CD14-positive monocyte (primary cell): ENCODE results near the gene TMEM120B. TPM values are rescaled to one million over a fixed set of nuclear protein-coding genes. Genes with fewer than 3 reads are reported as not detected.

ENCODE experiments used
- DNase-seq, 3 donors: peaks; one replicate each; pipeline ENCODE4 v3.0.0-alpha.2; 2011 to 2022
- H2AFZ ChIP-seq: 2 replicates; pipeline ENCODE4 v1.6.0; 2012; ENCODE audit warnings: mild to moderate bottlenecking, low read depth, low read length, inconsistent platforms; ENCODE audit not compliant: insufficient read depth, poor library complexity, severe bottlenecking
- H3K27ac ChIP-seq, 2 donors: 1 replicate in 1 of 2; 2 replicates in 1 of 2; pipeline ENCODE4 v1.5.1; 2012 to 2013; ENCODE audit warnings: low read length in 2 of 2, control low read depth in 1 of 2, inconsistent platforms in 1 of 2, low read depth in 1 of 2, mild to moderate bottlenecking in 1 of 2
- H3K27me3 ChIP-seq, 2 donors: one replicate each; pipeline versions ENCODE4 v1.6.0 to v1.6.1; 2011 to 2013; ENCODE audit warnings: low read length in 2 of 2; ENCODE audit not compliant: control insufficient read depth in 2 of 2, insufficient read depth in 2 of 2
- H3K36me3 ChIP-seq, 2 donors: replicated peaks in 1 of 2; 1 replicate in 1 of 2; 2 replicates in 1 of 2; pipeline versions ENCODE4 v1.5.1 to v1.6.1; 2012 to 2013; ENCODE audit warnings: low read length in 2 of 2, control low read depth in 1 of 2, inconsistent platforms in 1 of 2, mild to moderate bottlenecking in 1 of 2; ENCODE audit not compliant: insufficient read depth in 2 of 2, control insufficient read depth in 1 of 2
- H3K4me1 ChIP-seq, 2 donors: 1 replicate in 1 of 2; 2 replicates in 1 of 2; pipeline versions ENCODE4 v1.5.1 to v1.6.1; 2012 to 2013; ENCODE audit warnings: low read length in 2 of 2, control low read depth in 1 of 2, inconsistent platforms in 1 of 2, mild to moderate bottlenecking in 1 of 2, moderate library complexity in 1 of 2; ENCODE audit not compliant: insufficient read depth in 2 of 2, control insufficient read depth in 1 of 2
- H3K4me2 ChIP-seq: replicated peaks from 2 replicates; pipeline ENCODE3; 2012; ENCODE audit warnings: low read length, moderate library complexity, mild to moderate bottlenecking; ENCODE audit not compliant: poor library complexity, severe bottlenecking; ENCODE audit errors: extremely low read depth
- H3K4me3 ChIP-seq, 3 experiments: fragments of 200-600 bp in 1 of 3; sonication (generic) in 1 of 3; replicated peaks in 1 of 3; 1 replicate in 2 of 3; 2 replicates in 1 of 3; pipeline ENCODE4 v1.5.1; 2011 to 2013; ENCODE audit warnings: low read length in 3 of 3, mild to moderate bottlenecking in 3 of 3, control low read depth in 2 of 3, low read depth in 2 of 3, inconsistent platforms in 1 of 3, moderate library complexity in 1 of 3
- H3K79me2 ChIP-seq: 2 replicates; pipeline ENCODE4 v1.6.0; 2012; ENCODE audit warnings: mild to moderate bottlenecking, control low read depth, inconsistent platforms, low read length, moderate library complexity; ENCODE audit not compliant: insufficient read depth
- H3K9ac ChIP-seq: 2 replicates; pipeline ENCODE4 v1.6.0; 2017; ENCODE audit warnings: low read length, mild to moderate bottlenecking; ENCODE audit not compliant: insufficient read depth, poor library complexity, severe bottlenecking
- H3K9me3 ChIP-seq, 2 donors: replicated peaks in 1 of 2; 1 replicate in 1 of 2; 2 replicates in 1 of 2; pipeline versions ENCODE4 v1.5.1 to v1.6.1; 2012 to 2013; ENCODE audit warnings: low read length in 2 of 2, control low read depth in 1 of 2; ENCODE audit not compliant: control insufficient read depth in 1 of 2, insufficient read depth in 1 of 2
- H4K20me1 ChIP-seq: 2 replicates; pipeline ENCODE4 v1.6.0; 2012; ENCODE audit warnings: mild to moderate bottlenecking, low read length, control low read depth, moderate library complexity; ENCODE audit not compliant: insufficient read depth
- H3K27ac Mint-ChIP-seq, 7 donors: one replicate each; pipeline ENCODE4 v1.8.0; 2020; ENCODE audit warnings: mild to moderate bottlenecking in 7 of 7, mixed read lengths in 7 of 7, moderate library complexity in 6 of 7, inconsistent platforms in 2 of 7
- H3K27me3 Mint-ChIP-seq, 3 donors: one replicate each; pipeline ENCODE4 v1.8.0; 2021 to 2022; ENCODE audit warnings: low read depth in 3 of 3, mild to moderate bottlenecking in 3 of 3, mixed read lengths in 3 of 3, moderate library complexity in 3 of 3, inconsistent platforms in 1 of 3
- H3K36me3 Mint-ChIP-seq, 2 donors: one replicate each; pipeline ENCODE4 v1.8.0; 2020; ENCODE audit warnings: mixed read lengths in 2 of 2, inconsistent platforms in 1 of 2, mild to moderate bottlenecking in 1 of 2
- H3K4me1 Mint-ChIP-seq: one replicate; pipeline ENCODE4 v1.8.0; 2020; ENCODE audit warnings: mild to moderate bottlenecking, mixed read lengths
- H3K4me3 Mint-ChIP-seq, 2 donors: one replicate each; pipeline ENCODE4 v1.8.0; 2020; ENCODE audit warnings: mild to moderate bottlenecking in 2 of 2, mixed read lengths in 2 of 2, moderate library complexity in 1 of 2
- H3K9me3 Mint-ChIP-seq, 7 donors: one replicate each; pipeline ENCODE4 v1.8.0; 2020 to 2022; ENCODE audit warnings: mixed read lengths in 7 of 7, mild to moderate bottlenecking in 6 of 7, moderate library complexity in 6 of 7, inconsistent platforms in 2 of 7
- CTCF ChIP-seq: fragments of 200-600 bp; IDR thresholded peaks from one replicate; pipeline ENCODE4 v1.8.0; 2022; ENCODE audit warnings: antibody characterized with exemption, mild to moderate bottlenecking
- whole genome bisulfite sequencing: methylation state at CpG from one replicate; pipeline ENCODE4 v1.1.5; 2013; ENCODE audit warnings: missing lambda C conversion rate; ENCODE audit not compliant: insufficient coverage; 5-methylcytosine and 5-hydroxymethylcytosine counted together
- intact Hi-C, 2 donors: fragments of 100-400 bp; cut with micrococcal nuclease; formaldehyde crosslinking; loops; one replicate each; pipeline versions ENCODE4 v1.15.0 to v1.15.1; 2023
- polyA plus RNA-seq, 3 donors: library from polyadenylated mRNA; depleted of rRNA in 1 of 3; unstranded in 2 of 3; stranded (reverse) in 1 of 3; fragments of 300-500 nt in 2 of 3; fragments of >200 nt in 1 of 3; fragmentation: Illumina TruSeq in 2 of 3; gene quantifications; 1 replicate in 2 of 3; 2 replicates in 1 of 3; pipeline ENCODE4 v1.2.3, GENCODE V29; 2012 to 2021

The TMEM120B gene
- polyA plus RNA-seq, 3 donors, result 0.65 to 2.4 (median 1.1) TPM

- Histone ChIP-seq H3K4me1 (no peaks in the 10 kb centered on the region), H3K9ac (no peak overlapping the region), H3K4me2 (no peak overlapping the region), H3K27ac (no peak overlapping the region), H3K27me3 (no peaks in the 10 kb centered on the region), H2AFZ (no peak overlapping the region), H4K20me1 (no peaks in the 10 kb centered on the region), H3K36me3 (no peaks in the 10 kb centered on the region), H3K4me3 (no peak overlapping the region), H3K9me3 (no peaks in the 10 kb centered on the region), H3K79me2 (no peaks in the 10 kb centered on the region)
- Mint-ChIP-seq H3K4me1 (no peaks in the 10 kb centered on the region), H3K27ac (no peak overlapping the region), H3K27me3 (peaks cover 0 to 1% (median 0%) of the 10 kb centered on the region in 3 donors), H3K4me3 (no peak overlapping the region), H3K9me3 (peaks cover 0 to 2% (median 0%) of the 10 kb centered on the region in 7 donors), H3K36me3 (no peaks in the 10 kb centered on the region)
- no peak for DNase-seq
- WGBS, result no CpG with 5 or more reads among the region's 7 CpGs
- intact Hi-C loops, result no loop called here
- TF ChIP-seq CTCF, result no peak
These were observed 18.9 kb downstream of the TMEM120B start for GRCh38 chr12:121731473-121731872.

- no peaks in the 10 kb centered on the region for H3K4me1 Mint-ChIP-seq
- TF ChIP-seq CTCF, result no peak
These were observed 21.3 kb downstream of the TMEM120B start for GRCh38 chr12:121733849-121734248.

More at GRCh38 chr12:121733849-121734248, 21.3 kb downstream of the TMEM120B start:
- H2AFZ ChIP-seq, result no peak overlapping the region
- H3K9me3 ChIP-seq, result no peaks in the 10 kb centered on the region
- intact Hi-C loops, result no loop called here
- no peaks in the 10 kb centered on the region for H3K36me3 ChIP-seq
- H3K9me3 Mint-ChIP-seq, result peaks cover 0 to 2% (median 0%) of the 10 kb centered on the region in 7 donors
- no peak overlapping the region for H3K4me3 ChIP-seq
- no peak overlapping the region for H3K27ac Mint-ChIP-seq
- no peak overlapping the region for H3K9ac ChIP-seq
- H3K4me1 ChIP-seq, result no peaks in the 10 kb centered on the region
- no peaks in the 10 kb centered on the region for H3K79me2 ChIP-seq
- H4K20me1 ChIP-seq, result no peaks in the 10 kb centered on the region
- H3K4me2 ChIP-seq, result no peak overlapping the region
- peaks cover 0 to 2% (median 1%) of the 10 kb centered on the region in 3 donors for H3K27me3 Mint-ChIP-seq
- H3K27me3 ChIP-seq, result no peaks in the 10 kb centered on the region
- no peak overlapping the region for H3K27ac ChIP-seq
- 96% methylated on average over 4 of the region's 8 CpGs for WGBS
- DNase-seq, result no peak
- no peaks in the 10 kb centered on the region for H3K36me3 Mint-ChIP-seq
- no peak overlapping the region for H3K4me3 Mint-ChIP-seq
